ENCODE measurements around the gene LANCL1. TPM values are rescaled to one million over a fixed set of nuclear protein-coding genes. Genes with fewer than 3 reads are reported as not detected.

The LANCL1 gene, protein sequence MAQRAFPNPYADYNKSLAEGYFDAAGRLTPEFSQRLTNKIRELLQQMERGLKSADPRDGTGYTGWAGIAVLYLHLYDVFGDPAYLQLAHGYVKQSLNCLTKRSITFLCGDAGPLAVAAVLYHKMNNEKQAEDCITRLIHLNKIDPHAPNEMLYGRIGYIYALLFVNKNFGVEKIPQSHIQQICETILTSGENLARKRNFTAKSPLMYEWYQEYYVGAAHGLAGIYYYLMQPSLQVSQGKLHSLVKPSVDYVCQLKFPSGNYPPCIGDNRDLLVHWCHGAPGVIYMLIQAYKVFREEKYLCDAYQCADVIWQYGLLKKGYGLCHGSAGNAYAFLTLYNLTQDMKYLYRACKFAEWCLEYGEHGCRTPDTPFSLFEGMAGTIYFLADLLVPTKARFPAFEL
- polyA plus RNA-seq (2011; rRNA removed) (55.5 and 66.6 TPM in 2 replicates), polyA minus RNA-seq (2011; rRNA and poly(A)+ RNA removed) (69.2 and 85.4 TPM in 2 replicates)

DNA sequence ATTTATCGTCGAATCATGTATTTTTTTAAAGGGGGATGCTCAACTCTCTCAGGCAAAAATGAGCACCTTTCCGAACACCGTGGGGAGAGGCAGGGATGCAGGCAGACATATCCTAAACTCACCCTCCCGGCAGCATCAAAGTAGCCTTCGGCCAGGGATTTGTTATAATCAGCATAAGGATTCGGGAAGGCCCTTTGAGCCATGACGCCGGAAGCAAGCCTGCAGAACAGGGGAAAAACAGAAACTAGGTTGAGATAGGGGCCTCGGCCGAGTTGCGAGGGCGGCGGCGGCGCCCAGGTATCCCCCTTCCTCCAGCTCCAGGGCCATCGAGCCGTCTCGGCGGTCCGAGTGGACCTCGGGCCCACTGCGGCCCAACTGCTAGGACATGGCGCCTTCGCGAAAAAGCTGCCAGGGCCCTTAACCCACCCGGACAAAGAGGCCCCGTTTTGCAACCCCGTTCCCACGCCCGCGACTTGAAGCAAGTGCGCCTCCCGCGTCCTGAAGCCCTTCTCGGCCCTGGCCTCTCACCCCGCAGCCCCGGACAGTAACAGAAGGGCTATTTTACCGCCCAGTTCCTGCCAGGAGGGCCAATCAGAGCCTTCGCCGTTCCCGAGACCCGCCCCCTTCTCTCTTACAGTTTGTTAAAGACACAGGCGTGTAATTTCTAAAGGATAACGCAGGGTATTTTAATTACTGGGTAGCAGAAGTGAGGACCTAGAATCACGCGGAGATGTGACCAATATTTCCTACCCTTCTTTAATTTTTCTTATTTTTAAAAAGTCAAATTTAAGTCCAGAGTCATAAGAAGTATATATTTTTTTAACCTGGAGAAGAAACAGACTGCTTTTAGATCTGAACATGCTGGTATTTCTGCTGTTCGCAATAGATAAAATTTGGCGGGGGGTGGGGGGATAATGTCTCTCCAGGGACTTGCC lies at the start of gene LANCL1:
Gene LANCL1, minus strand, starts transcription at position 566 of the 935 bp plus-strand sequence. Its CDS starts 363 bp downstream, at position 203.
- peak; percentile 61 for DNase-seq (ENCODE audit: low read depth, low spot score)
- ChIA-PET CTCF (interaction anchor here (2.0 kb wide), 1 partner anchor 26 kb away, joined by 14 read pairs; no protein-coding TSS in a partner anchor), POLR2A (no interaction called here)
- no peaks in the 10 kb centered on the region for H3K9me3 ChIP-seq (ENCODE audit: control insufficient read depth, insufficient read depth, low read length)
- TF ChIP-seq, protein P1, sequence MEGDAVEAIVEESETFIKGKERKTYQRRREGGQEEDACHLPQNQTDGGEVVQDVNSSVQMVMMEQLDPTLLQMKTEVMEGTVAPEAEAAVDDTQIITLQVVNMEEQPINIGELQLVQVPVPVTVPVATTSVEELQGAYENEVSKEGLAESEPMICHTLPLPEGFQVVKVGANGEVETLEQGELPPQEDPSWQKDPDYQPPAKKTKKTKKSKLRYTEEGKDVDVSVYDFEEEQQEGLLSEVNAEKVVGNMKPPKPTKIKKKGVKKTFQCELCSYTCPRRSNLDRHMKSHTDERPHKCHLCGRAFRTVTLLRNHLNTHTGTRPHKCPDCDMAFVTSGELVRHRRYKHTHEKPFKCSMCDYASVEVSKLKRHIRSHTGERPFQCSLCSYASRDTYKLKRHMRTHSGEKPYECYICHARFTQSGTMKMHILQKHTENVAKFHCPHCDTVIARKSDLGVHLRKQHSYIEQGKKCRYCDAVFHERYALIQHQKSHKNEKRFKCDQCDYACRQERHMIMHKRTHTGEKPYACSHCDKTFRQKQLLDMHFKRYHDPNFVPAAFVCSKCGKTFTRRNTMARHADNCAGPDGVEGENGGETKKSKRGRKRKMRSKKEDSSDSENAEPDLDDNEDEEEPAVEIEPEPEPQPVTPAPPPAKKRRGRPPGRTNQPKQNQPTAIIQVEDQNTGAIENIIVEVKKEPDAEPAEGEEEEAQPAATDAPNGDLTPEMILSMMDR (IDR thresholded peaks at IDR 0.05; ENCODE audit: low read depth, low read length), result no peak
- H3K27me3 ChIP-seq (ENCODE audit: control insufficient read depth, insufficient read depth, low read length), result no peaks in the 10 kb centered on the region
- H3K4me3 ChIP-seq (ENCODE audit: low read depth, low read length), result peak within 1 kb of the TSS; percentile 76
- no peak within 1 kb of the TSS for H3K27ac ChIP-seq (ENCODE audit: low read depth, low read length)

DNA sequence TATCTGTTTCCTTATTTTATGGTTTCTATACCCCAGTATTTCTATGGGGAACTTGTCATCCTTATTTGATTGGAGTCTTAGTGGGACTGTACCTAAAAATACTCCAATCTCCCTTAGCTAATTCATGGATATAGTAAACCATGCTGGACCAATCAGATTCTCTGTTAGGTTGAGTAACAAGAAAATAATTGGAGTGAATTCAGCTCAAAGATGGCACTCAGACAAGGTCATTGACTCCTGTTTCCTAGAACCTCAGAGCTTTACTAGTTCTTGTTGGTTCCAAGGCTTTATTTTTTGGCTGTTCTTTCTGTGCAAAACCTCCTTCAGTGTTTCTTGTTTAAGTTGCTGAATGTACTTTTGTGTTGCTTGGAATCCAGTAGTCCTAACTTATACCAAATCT lies 48.0 kb upstream of the LANCL1 start:
- DNase-seq (ENCODE audit: low read depth, low spot score), result no peak
- H3K4me3 ChIP-seq (ENCODE audit: low read depth, low read length), result no peak overlapping the region
- H3K27ac ChIP-seq (ENCODE audit: low read depth, low read length), result no peak overlapping the region
- H3K9me3 ChIP-seq (ENCODE audit: control insufficient read depth, insufficient read depth, low read length), result no peaks in the 10 kb centered on the region
- ChIA-PET CTCF (interaction anchor here (1.4 kb wide), 1 partner anchor 21 kb away, joined by 8 read pairs; no protein-coding TSS in a partner anchor), POLR2A (no interaction called here)
- H3K27me3 ChIP-seq (ENCODE audit: control insufficient read depth, insufficient read depth, low read length), result no peaks in the 10 kb centered on the region
- TF ChIP-seq, protein P1 (IDR thresholded peaks at IDR 0.05; ENCODE audit: low read depth, low read length), result no peak

DNA sequence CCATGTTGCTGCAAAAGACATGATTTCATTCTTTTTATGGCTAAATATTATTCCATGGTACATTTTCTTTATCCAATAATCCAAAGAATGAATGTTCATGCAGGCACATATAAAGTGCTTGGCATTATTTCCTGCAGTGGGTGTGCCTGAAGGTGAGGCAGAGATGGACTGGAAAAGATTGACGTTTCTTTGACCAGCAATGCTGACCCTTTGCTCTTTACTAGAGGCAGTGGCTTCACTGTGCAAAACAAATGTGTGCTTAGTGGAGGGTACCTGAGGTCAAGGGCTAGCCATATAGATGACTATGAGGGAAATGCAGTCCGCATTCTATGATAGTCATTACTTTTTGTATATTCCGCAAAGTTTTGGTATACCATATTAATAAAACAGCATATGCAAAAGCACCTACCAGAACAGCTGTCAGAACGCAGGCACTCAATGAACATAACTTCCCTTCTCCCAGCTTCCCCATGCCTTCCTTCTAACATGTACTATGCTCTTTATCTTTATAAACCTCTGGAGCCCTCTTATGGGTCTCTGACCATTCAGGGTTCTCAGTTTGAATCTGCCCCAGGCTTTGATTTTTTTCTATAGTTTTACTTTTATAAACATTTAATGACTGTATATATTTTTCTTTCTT lies 47.2 kb upstream of the LANCL1 start:
- no peaks in the 10 kb centered on the region for H3K9me3 ChIP-seq (ENCODE audit: control insufficient read depth, insufficient read depth, low read length)
- CTCF ChIA-PET, result interaction anchor here (1.4 kb wide), 1 partner anchor 21 kb away, joined by 8 read pairs; no protein-coding TSS in a partner anchor
- DNase-seq (ENCODE audit: low read depth, low spot score), result no peak
- H3K27ac ChIP-seq (ENCODE audit: low read depth, low read length), result no peak overlapping the region
- H3K4me3 ChIP-seq (ENCODE audit: low read depth, low read length), result no peak overlapping the region
- no peaks in the 10 kb centered on the region for H3K27me3 ChIP-seq (ENCODE audit: control insufficient read depth, insufficient read depth, low read length)
- TF ChIP-seq, protein P1 (IDR thresholded peaks at IDR 0.05; ENCODE audit: low read depth, low read length), result no peak
- POLR2A ChIA-PET, result no interaction called here

DNA sequence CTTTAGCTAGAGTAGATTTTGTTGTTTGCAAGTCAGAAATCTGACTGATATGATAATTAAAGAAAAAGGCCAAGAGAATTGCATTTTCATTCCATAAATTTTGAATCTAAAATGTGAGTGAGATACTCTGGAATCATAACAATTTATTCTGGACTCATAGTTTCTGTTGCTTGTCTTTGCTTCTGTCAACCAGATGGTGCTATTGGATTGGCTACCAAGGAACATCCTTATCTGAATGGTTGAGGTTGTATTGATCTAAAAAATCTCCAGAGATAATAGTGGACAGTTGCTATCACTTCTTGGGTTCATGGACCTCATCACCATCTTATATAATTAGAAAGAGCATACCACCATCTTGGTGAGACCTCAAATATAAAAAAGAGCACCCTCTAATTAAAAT lies 45.8 kb upstream of the LANCL1 start:
- Histone ChIP-seq H3K27ac (ENCODE audit: low read depth, low read length) (no peak overlapping the region), H3K27me3 (ENCODE audit: control insufficient read depth, insufficient read depth, low read length) (no peaks in the 10 kb centered on the region), H3K4me3 (ENCODE audit: low read depth, low read length) (no peak overlapping the region), H3K9me3 (ENCODE audit: control insufficient read depth, insufficient read depth, low read length) (no peaks in the 10 kb centered on the region)
- DNase-seq (ENCODE audit: low read depth, low spot score), result no peak
- ChIA-PET CTCF (interaction anchor here (1.1 to 3.2 kb wide), 2 partner anchors 13 to 19 kb away, joined by 3 to 20 read pairs; no protein-coding TSS in a partner anchor), POLR2A (no interaction called here)
- TF ChIP-seq, protein P1 (IDR thresholded peaks at IDR 0.05; ENCODE audit: low read depth, low read length), result no peak

Data from AG04450 (cell line).